GM12878 (cell line): ENCODE results near the gene WWOX. TPM values are rescaled to one million over a fixed set of nuclear protein-coding genes. Genes with fewer than 3 reads are reported as not detected.

Source experiments
- ATAC-seq: fragments of 200-7000 bp; cut with Tn5 transposase; 3 replicates; pipeline ENCODE4 v1.9.1; 2020; ENCODE audit warnings: mild to moderate bottlenecking, moderate library complexity
- BruUV-seq: library from RNA; stranded (reverse); fragments of 400-500 nt; replicated peaks from 2 replicates; lab custom pipeline; 2021; lab: Mats Ljungman, UMichigan
- CTCF ChIA-PET: fragments of 300-600 bp; sonication (Branson Sonifier 250); formaldehyde crosslinking; extraction: SDS; loops from one replicate; lab custom pipeline; 2021; ENCODE audit warnings: inconsistent platforms; lab: Yijun Ruan, JAX
- POLR2A ChIA-PET: fragments of 350-600 bp; formaldehyde crosslinking; extraction: SDS; loops from one replicate; lab custom pipeline; 2021; ENCODE audit warnings: inconsistent platforms; lab: Charles Lee
- RAD21 ChIA-PET: fragments of 300-600 bp; sonication (Branson Sonifier 250); formaldehyde crosslinking; loops from one replicate; lab custom pipeline; 2023; ENCODE audit warnings: antibody characterized with exemption; ENCODE audit not compliant: unreplicated experiment; lab: Charles Lee
- SMC1A ChIA-PET: fragments of 300-600 bp; sonication (Branson Sonifier 250); formaldehyde crosslinking; loops from one replicate; lab custom pipeline; 2023; ENCODE audit not compliant: unreplicated experiment, uncharacterized antibody; lab: Charles Lee
- DNase-seq: peaks from one replicate; pipeline ENCODE4 v3.0.0-alpha.2; 2011; ENCODE audit warnings: low read depth, low spot score
- FAIRE-seq: peaks from 3 replicates; lab custom pipeline; 2011; peaks lifted over from hg19 to GRCh38; lab: Jason Lieb, UNC
- H2AFZ ChIP-seq: 2 replicates; pipeline ENCODE4 v1.6.0; 2011; ENCODE audit warnings: low read depth, low read length, control low read depth; ENCODE audit not compliant: control insufficient read depth
- H3K27ac ChIP-seq: 2 replicates; pipeline ENCODE4 v1.5.1; 2011; ENCODE audit warnings: control low read depth; ENCODE audit not compliant: control insufficient read depth, insufficient read depth
- H3K27me3 ChIP-seq, 2 experiments: replicated peaks in 1 of 2; 2 replicates each; pipeline versions ENCODE4 v1.6.0 to v1.6.1; 2011; ENCODE audit warnings: low read length in 1 of 2; ENCODE audit not compliant: control insufficient read depth in 2 of 2, insufficient read depth in 2 of 2
- H3K36me3 ChIP-seq, 2 experiments: 2 replicates each; pipeline ENCODE4 v1.5.1; 2011; ENCODE audit warnings: low read length in 1 of 2; ENCODE audit not compliant: control insufficient read depth in 2 of 2, insufficient read depth in 2 of 2
- H3K4me1 ChIP-seq: 2 replicates; pipeline ENCODE4 v1.6.1; 2011; ENCODE audit warnings: mild to moderate bottlenecking, low read length, moderate library complexity, mixed read lengths; ENCODE audit not compliant: control insufficient read depth, insufficient read depth
- H3K4me2 ChIP-seq: 2 replicates; pipeline ENCODE4 v1.6.0; 2011; ENCODE audit warnings: control low read depth; ENCODE audit not compliant: control insufficient read depth, insufficient read depth
- H3K4me3 ChIP-seq: fragments of 200-600 bp; sonication (generic); 2 replicates; pipeline ENCODE4 v1.5.1; 2016
- H3K79me2 ChIP-seq: 2 replicates; pipeline ENCODE4 v1.6.0; 2011; ENCODE audit warnings: low read length; ENCODE audit not compliant: control insufficient read depth, insufficient read depth
- H3K9ac ChIP-seq: 2 replicates; pipeline ENCODE4 v1.8.0; 2011; ENCODE audit warnings: low read length, control low read depth, mixed read lengths; ENCODE audit not compliant: control insufficient read depth, insufficient read depth
- H3K9me3 ChIP-seq: replicated peaks from 3 replicates; pipeline ENCODE4 v1.5.1; 2011; ENCODE audit warnings: mild to moderate bottlenecking, low read length; ENCODE audit not compliant: control insufficient read depth, insufficient read depth
- H4K20me1 ChIP-seq: 2 replicates; pipeline ENCODE4 v1.6.0; 2011; ENCODE audit not compliant: control insufficient read depth, insufficient read depth
- BHLHE40 ChIP-seq, 2 experiments: fragments of 450-650 bp in 1 of 2; IDR thresholded peaks; 2 replicates each; pipeline ENCODE4 v1.6.1; 2011 to 2017; ENCODE audit warnings: low read depth in 2 of 2, borderline replicate concordance in 1 of 2, improper control_type of control experiment in 1 of 2, low read length in 1 of 2, mild to moderate bottlenecking in 1 of 2
- CBFB ChIP-seq: IDR thresholded peaks from 2 replicates; pipeline ENCODE4 v1.6.1; 2016; ENCODE audit warnings: antibody characterized with exemption, low read depth
- CHD1 ChIP-seq: IDR thresholded peaks from 2 replicates; pipeline ENCODE4 v1.6.1; 2012; ENCODE audit warnings: low read depth, low read length, improper control_type of control experiment
- E4F1 ChIP-seq: fragments of 450-650 bp; IDR thresholded peaks from 2 replicates; pipeline ENCODE4 v1.6.1; 2018; ENCODE audit warnings: borderline replicate concordance, mild to moderate bottlenecking; ENCODE audit not compliant: partially characterized antibody
- ESRRA ChIP-seq: IDR thresholded peaks from 2 replicates; pipeline ENCODE4 v1.6.1; 2012; ENCODE audit warnings: mild to moderate bottlenecking, low read length, improper control_type of control experiment
- GATAD2B ChIP-seq: fragments of 450-650 bp; conservative IDR thresholded peaks from 2 replicates; pipeline ENCODE4 v1.6.1; 2017; ENCODE audit warnings: low read depth, mild to moderate bottlenecking, moderate library complexity
- KDM1A ChIP-seq: fragments of 200-600 bp; sonication (generic); IDR thresholded peaks from 2 replicates; pipeline ENCODE4 v1.6.1; 2016; ENCODE audit warnings: borderline replicate concordance
- MEF2A ChIP-seq: IDR thresholded peaks from 2 replicates; pipeline ENCODE4 v1.6.1; 2011; ENCODE audit warnings: low read depth, mild to moderate bottlenecking, low read length, moderate library complexity; ENCODE audit not compliant: insufficient read depth
- RUNX3 ChIP-seq: IDR thresholded peaks from 2 replicates; pipeline ENCODE4 v1.6.1; 2012; ENCODE audit warnings: low read length, inconsistent platforms
- SP1 ChIP-seq: IDR thresholded peaks from one replicate; pipeline ENCODE4 v1.6.1; 2011; ENCODE audit warnings: low read depth, low read length
- SREBF2 ChIP-seq: IDR thresholded peaks from 2 replicates; pipeline ENCODE4 v1.6.1; 2012; ENCODE audit warnings: mild to moderate bottlenecking, low read length
- TARDBP ChIP-seq: IDR thresholded peaks from 2 replicates; pipeline ENCODE4 v1.6.1; 2016; ENCODE audit warnings: borderline replicate concordance
- ZBED1 ChIP-seq: IDR thresholded peaks from 2 replicates; pipeline ENCODE4 v1.6.1; 2016; ENCODE audit warnings: borderline replicate concordance
- ZNF384 ChIP-seq: IDR thresholded peaks from 2 replicates; pipeline ENCODE4 v1.6.1; 2012; ENCODE audit warnings: low read depth, mild to moderate bottlenecking, low read length, improper control_type of control experiment, borderline replicate concordance
- WGBS: methylation state at CpG from one replicate; pipeline ENCODE4 v1.1.6; 2016; ENCODE audit warnings: low lambda C conversion rate; ENCODE audit not compliant: insufficient replicate concordance, insufficient coverage; ENCODE audit errors: missing lambda C conversion rate; 5-methylcytosine and 5-hydroxymethylcytosine counted together
- in situ Hi-C: fragments of 300-500 bp; cut with MboI; formaldehyde crosslinking; loops from 9 replicates; pipeline ENCODE4 v1.14.3; 2018; ENCODE audit warnings: mixed read lengths
- intact Hi-C: fragments of 100-400 bp; cut with micrococcal nuclease; formaldehyde crosslinking; loops from one replicate; pipeline ENCODE4 v1.14.2; 2022; ENCODE audit not compliant: unreplicated experiment
- polyA plus RNA-seq, 11 experiments: library from polyadenylated mRNA; depleted of rRNA in 4 of 11; unstranded in 6 of 11; stranded (reverse) in 5 of 11; fragments of >200 nt; fragmentation: Nextera tagmentation in 4 of 11; fragmentation: Illumina TruSeq in 1 of 11; extraction: Ambion mirVana in 4 of 11; extraction: Trizol in 1 of 11; gene quantifications; 1 replicate in 1 of 11; 2 replicates in 10 of 11; pipeline versions ENCODE4 v1.2.1 to v1.2.3, GENCODE V29; 2011 to 2016; ENCODE audit warnings: inconsistent platforms in 2 of 11, missing spikeins in 2 of 11, low read depth in 1 of 11
- total RNA-seq, 4 experiments: library from RNA; depleted of rRNA in 3 of 4; stranded (reverse); fragments of >200 nt in 3 of 4; fragmentation: Illumina TruSeq in 1 of 4; extraction: Trizol in 1 of 4; gene quantifications; 2 replicates each; pipeline versions ENCODE4 v1.2.1 to v1.2.3, GENCODE V29; 2013 to 2021
- TF ChIP-seq, protein P1 (sequence below): IDR thresholded peaks from 2 replicates; pipeline ENCODE4 v1.6.1; 2011; ENCODE audit warnings: borderline replicate concordance, low read depth, mild to moderate bottlenecking, moderate library complexity, low read length; ENCODE audit not compliant: insufficient read depth, poor library complexity, severe bottlenecking
- TF ChIP-seq, protein P2 (sequence below): fragments of 450-650 bp; IDR thresholded peaks from 2 replicates; pipeline ENCODE4 v1.6.1; 2016; ENCODE audit warnings: mild to moderate bottlenecking

Gene WWOX
- total and polyA plus RNA-seq, 10 of the 15 experiments (the other 5 are each of a cell fraction or from before 2014, with no cell fraction given): 2.8 to 24.4 (median 17.8) TPM

DNA sequence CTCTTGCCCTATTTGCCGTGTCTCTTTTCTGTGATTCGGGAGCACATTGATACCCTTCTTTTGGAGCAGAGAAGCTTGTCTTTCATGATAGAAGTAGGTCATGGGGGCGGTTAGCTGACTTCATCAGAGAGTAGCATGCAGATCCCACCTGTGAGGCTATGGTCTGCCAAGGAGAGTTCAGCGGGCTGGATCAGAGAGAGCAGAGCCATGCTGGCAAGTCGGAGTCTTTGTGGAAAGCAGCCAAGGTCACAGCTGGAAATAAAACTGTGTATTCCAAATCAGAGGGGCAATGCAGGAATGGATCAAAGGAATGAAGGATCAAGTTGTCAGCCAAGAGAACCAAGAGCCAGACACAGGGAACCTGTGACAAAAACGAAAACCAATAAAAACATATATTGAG is 595.9 kb downstream of the WWOX start (continued):
- TF ChIP-seq ZNF384: no peak
- TF ChIP-seq GATAD2B: no peak
- no peak for TF ChIP-seq CBFB
- no peak for TF ChIP-seq RUNX3
- TF ChIP-seq ZBED1: no peak
- no peak for TF ChIP-seq SREBF2
- TF ChIP-seq SP1: no peak
- TF ChIP-seq KDM1A: no peak
- no peak for TF ChIP-seq ESRRA
- TF ChIP-seq BHLHE40 (IDR thresholded peaks at IDR 0.05; ENCODE audit: borderline replicate concordance in 1 of 2, low read depth in 2 of 2, low read length in 1 of 2): no peak
- TF ChIP-seq TARDBP: no peak
- no peak for TF ChIP-seq E4F1

- FAIRE-seq (no peak), ATAC-seq (no peak), DNase-seq (no peak)
- no peak overlapping the region for H3K4me3 ChIP-seq
- ChIA-PET POLR2A (no interaction called here), SMC1A (no interaction called here), RAD21 (no interaction called here), CTCF (no interaction called here)
- no peak overlapping the region for H2AFZ ChIP-seq
- H3K27ac ChIP-seq: no peak overlapping the region
- no peaks in the 10 kb centered on the region for H3K27me3 ChIP-seq
- no peaks in the 10 kb centered on the region for H3K9me3 ChIP-seq
- H3K9ac ChIP-seq: no peak overlapping the region
- whole genome bisulfite sequencing: 88% methylated on average over 2 of the region's 2 CpGs
- BruUV-seq: no TSS peak
- intact Hi-C loops (no loop called here), in situ Hi-C loops (no loop called here)
- no peaks in the 10 kb centered on the region for H3K36me3 ChIP-seq
- H3K4me2 ChIP-seq: no peak overlapping the region
- no peaks in the 10 kb centered on the region for H3K79me2 ChIP-seq
- H3K4me1 ChIP-seq: no peaks in the 10 kb centered on the region
- no peaks in the 10 kb centered on the region for H4K20me1 ChIP-seq
- TF ChIP-seq CHD1 (no peak), MEF2A (no peak)
- TF ChIP-seq, protein P1, sequence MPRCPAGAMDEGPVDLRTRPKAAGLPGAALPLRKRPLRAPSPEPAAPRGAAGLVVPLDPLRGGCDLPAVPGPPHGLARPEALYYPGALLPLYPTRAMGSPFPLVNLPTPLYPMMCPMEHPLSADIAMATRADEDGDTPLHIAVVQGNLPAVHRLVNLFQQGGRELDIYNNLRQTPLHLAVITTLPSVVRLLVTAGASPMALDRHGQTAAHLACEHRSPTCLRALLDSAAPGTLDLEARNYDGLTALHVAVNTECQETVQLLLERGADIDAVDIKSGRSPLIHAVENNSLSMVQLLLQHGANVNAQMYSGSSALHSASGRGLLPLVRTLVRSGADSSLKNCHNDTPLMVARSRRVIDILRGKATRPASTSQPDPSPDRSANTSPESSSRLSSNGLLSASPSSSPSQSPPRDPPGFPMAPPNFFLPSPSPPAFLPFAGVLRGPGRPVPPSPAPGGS: no peak
- TF ChIP-seq, protein P2, sequence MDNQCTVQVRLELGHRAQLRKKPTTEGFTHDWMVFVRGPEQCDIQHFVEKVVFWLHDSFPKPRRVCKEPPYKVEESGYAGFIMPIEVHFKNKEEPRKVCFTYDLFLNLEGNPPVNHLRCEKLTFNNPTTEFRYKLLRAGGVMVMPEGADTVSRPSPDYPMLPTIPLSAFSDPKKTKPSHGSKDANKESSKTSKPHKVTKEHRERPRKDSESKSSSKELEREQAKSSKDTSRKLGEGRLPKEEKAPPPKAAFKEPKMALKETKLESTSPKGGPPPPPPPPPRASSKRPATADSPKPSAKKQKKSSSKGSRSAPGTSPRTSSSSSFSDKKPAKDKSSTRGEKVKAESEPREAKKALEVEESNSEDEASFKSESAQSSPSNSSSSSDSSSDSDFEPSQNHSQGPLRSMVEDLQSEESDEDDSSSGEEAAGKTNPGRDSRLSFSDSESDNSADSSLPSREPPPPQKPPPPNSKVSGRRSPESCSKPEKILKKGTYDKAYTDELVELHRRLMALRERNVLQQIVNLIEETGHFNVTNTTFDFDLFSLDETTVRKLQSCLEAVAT: no peak
Measured at GRCh38 chr16:78696797-78697196, 597.3 kb downstream of the WWOX start.
